Muscle layer of duodenum (tissue), 2 donors: ENCODE results near the gene SPINT1.
A peak's percentile ranks its signal among the peaks of the same experiment; 100 is the strongest.

Experiments used
- H3K27ac ChIP-seq: one replicate; pipeline ENCODE4 v1.7.0; 2013; ENCODE audit warnings: mild to moderate bottlenecking, low read length
- H3K27me3 ChIP-seq: one replicate; pipeline ENCODE4 v1.7.0; 2013; ENCODE audit warnings: low read depth, mild to moderate bottlenecking, control low read depth, low read length
- H3K36me3 ChIP-seq, 2 donors: one replicate each; pipeline ENCODE4 v1.7.0; 2013; ENCODE audit warnings: low read length in 2 of 2, control low read depth in 1 of 2, mild to moderate bottlenecking in 1 of 2; ENCODE audit not compliant: insufficient read depth in 2 of 2, control insufficient read depth in 1 of 2
- H3K4me1 ChIP-seq, 2 donors: one replicate each; pipeline ENCODE4 v1.7.0; 2013; ENCODE audit warnings: low read length in 2 of 2, mild to moderate bottlenecking in 2 of 2, control low read depth in 1 of 2, moderate library complexity in 1 of 2; ENCODE audit not compliant: insufficient read depth in 2 of 2, control insufficient read depth in 1 of 2
- H3K4me3 ChIP-seq, 2 donors: one replicate each; pipeline ENCODE4 v1.7.0; 2013; ENCODE audit warnings: low read length in 2 of 2, low read depth in 1 of 2, mild to moderate bottlenecking in 1 of 2
- H3K9me3 ChIP-seq, 2 donors: one replicate each; pipeline ENCODE4 v1.7.0; 2013; ENCODE audit warnings: low read length in 2 of 2, control low read depth in 1 of 2, mild to moderate bottlenecking in 1 of 2; ENCODE audit not compliant: control insufficient read depth in 1 of 2
- donor health status: healthy.

The SPINT1 gene

GRCh38 chr15:40812721-40813425 lies 31.0 kb upstream of the SPINT1 start:
- no peak overlapping the region for H3K4me3 ChIP-seq
- H3K4me1 ChIP-seq, result peaks cover 0 to 12% of the 10 kb centered on the region in 2 donors
- H3K27me3 ChIP-seq, result no peaks in the 10 kb centered on the region
- peaks cover 25 to 29% of the 10 kb centered on the region in 2 donors for H3K36me3 ChIP-seq
- H3K27ac ChIP-seq, result no peak overlapping the region
- no peaks in the 10 kb centered on the region for H3K9me3 ChIP-seq

- Histone ChIP-seq H3K4me1 (no peaks in the 10 kb centered on the region), H3K27ac (no peak overlapping the region)
Measured at GRCh38 chr15:40815042-40815698, 28.7 kb upstream of the SPINT1 start.

DNA sequence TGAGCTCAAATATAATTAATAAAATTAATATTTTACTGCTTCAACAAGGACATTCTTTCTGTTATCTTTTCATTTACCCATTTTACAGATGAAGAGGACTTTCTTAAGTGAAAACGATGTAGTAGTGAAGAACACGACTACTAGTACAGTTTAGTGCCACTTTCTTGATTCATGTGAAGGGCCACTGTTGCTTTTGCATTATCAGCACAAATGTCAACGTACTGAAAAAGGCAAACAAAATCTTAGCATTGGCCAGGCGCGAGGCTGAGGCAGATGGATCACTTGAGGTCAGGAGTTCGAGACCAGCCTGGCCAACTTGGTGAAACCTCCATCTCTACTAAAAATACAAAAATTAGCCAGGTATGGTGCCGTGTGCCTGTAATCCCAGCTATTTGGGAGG lies 24.8 kb upstream of the SPINT1 start:
- no peaks in the 10 kb centered on the region for H3K9me3 ChIP-seq
- no peak overlapping the region for H3K27ac ChIP-seq
- no peaks in the 10 kb centered on the region for H3K27me3 ChIP-seq
- H3K4me3 ChIP-seq, result no peak overlapping the region
- no peaks in the 10 kb centered on the region for H3K4me1 ChIP-seq
- peaks cover 0 to 6% of the 10 kb centered on the region in 2 donors for H3K36me3 ChIP-seq

More at GRCh38 chr15:40815042-40815698, 28.7 kb upstream of the SPINT1 start:
- no peaks in the 10 kb centered on the region for H3K27me3 ChIP-seq
- no peak overlapping the region for H3K4me3 ChIP-seq
- no peaks in the 10 kb centered on the region for H3K9me3 ChIP-seq
- peaks cover 23 to 29% of the 10 kb centered on the region in 2 donors for H3K36me3 ChIP-seq

DNA sequence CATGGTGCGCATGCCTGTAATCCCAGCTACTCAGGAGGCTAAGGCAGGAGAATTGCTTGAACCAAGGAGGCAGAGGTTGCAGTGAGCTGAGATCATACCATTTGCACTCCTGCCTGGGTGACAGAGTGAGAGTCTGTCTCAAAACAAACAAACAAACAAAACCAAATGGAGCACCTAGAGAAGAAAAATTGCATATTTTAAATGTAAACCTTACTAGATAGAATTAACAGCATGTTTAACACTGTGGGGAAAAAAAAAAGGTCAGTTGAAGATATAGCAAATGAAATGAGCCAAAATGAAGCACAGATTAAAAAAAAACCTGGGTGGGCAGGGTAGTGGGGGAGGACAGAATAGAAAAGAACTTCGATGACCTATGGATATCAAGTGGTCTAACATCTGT lies 22.7 kb upstream of the SPINT1 start:
- Histone ChIP-seq H3K27me3 (no peaks in the 10 kb centered on the region), H3K9me3 (no peaks in the 10 kb centered on the region), H3K36me3 (no peaks in the 10 kb centered on the region), H3K4me3 (no peak overlapping the region), H3K27ac (no peak overlapping the region), H3K4me1 (no peaks in the 10 kb centered on the region)

DNA sequence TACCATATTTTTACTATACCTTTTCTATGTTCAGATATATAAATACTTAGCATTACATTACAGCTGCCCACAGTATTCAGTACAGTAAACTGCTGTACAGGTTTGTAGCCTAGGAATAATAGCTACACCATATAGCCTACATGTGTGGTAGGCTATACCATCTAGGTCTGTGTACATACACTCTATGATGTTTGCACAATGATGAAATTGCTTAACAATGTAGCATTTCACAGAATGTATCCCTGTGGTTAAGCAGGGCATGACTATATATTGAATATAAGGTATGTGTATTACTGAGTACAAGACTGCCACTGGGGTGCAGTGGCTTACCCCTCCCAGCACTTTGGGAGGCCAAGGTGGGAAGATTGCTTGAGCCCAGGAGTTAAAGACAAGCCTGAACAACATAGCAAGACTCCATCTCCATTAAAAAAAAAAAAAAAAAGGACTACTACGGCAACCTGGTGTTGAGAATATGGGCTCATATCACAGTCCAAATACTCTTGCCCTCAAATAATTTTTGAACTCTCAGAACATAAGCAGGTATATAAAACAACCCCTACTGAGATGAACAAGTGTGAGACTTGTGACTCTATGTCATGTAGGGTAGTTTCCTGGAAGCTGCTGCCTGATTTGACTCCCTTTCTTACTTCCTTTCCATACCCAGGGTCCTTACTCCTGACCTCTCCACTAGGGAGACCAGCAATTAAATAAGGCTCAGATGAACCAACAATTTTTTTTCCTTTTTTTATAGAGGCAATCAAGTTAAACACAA lies 20.1 kb upstream of the SPINT1 start:
- Histone ChIP-seq H3K27ac (no peak overlapping the region), H3K27me3 (no peaks in the 10 kb centered on the region), H3K9me3 (no peaks in the 10 kb centered on the region)

DNA sequence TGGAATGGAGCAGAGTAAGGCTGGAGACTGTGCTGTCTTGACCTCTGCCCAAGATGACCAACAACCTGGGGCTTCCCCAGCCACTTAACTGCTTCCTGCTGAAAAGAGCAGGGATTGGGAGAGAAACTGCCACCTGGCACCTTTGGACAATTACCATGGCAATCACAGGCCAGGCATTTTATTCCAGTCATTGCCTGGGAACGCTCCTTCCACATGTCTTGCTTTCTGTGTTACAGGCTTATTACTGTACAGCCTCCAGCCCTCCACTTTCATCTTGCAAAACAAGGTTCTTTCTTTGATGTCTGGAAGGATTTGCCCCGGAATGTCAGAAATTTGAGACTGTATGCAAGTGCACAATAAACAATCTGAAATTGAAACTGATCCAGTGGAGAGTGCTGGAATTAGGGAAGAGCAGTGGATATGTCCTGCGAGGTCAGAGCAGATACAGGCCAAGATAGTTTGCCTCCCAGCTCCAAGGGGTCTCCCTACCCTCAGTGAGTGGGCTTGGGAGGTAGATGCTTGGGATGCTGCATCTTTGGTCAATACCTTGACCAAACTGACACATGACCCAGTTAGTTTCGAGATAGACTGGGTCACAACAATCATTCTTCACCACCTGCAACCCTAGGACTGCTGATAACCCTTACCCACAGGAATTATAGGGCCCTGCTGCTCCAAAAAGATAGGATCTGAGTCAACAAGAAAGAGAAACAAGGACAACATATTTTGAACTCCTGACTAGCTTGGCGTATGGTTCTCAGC lies 18.0 kb upstream of the SPINT1 start:
- no peaks in the 10 kb centered on the region for H3K27me3 ChIP-seq
- H3K4me1 ChIP-seq, result no peaks in the 10 kb centered on the region
- H3K36me3 ChIP-seq, result no peaks in the 10 kb centered on the region
- no peak overlapping the region for H3K27ac ChIP-seq
- H3K4me3 ChIP-seq, result no peak overlapping the region
- H3K9me3 ChIP-seq, result no peaks in the 10 kb centered on the region

More for the DNA sequence above, 20.1 kb upstream of the SPINT1 start:
- H3K36me3 ChIP-seq, result no peaks in the 10 kb centered on the region
- no peak overlapping the region for H3K4me3 ChIP-seq
- no peaks in the 10 kb centered on the region for H3K4me1 ChIP-seq

GRCh38 chr15:40826423-40827075 lies 17.3 kb upstream of the SPINT1 start:
- no peak overlapping the region for H3K4me3 ChIP-seq
- H3K27me3 ChIP-seq, result no peaks in the 10 kb centered on the region
- no peak overlapping the region for H3K27ac ChIP-seq

GRCh38 chr15:40828447-40829036 lies 15.3 kb upstream of the SPINT1 start, which contains the start of gene PPP1R14D:
PPP1R14D (minus strand) TSS chr15:40828708; CDS start chr15:40828641, 67 bp downstream.
- Histone ChIP-seq H3K9me3 (no peaks in the 10 kb centered on the region), H3K36me3 (no peaks in the 10 kb centered on the region), H3K4me1 (no peaks in the 10 kb centered on the region), H3K4me3 (peak within 1 kb of the TSS in 1 of 2 donors; percentile 58), H3K27me3 (no peaks in the 10 kb centered on the region), H3K27ac (peak within 1 kb of the TSS; percentile 57)

More at GRCh38 chr15:40826423-40827075, 17.3 kb upstream of the SPINT1 start:
- Histone ChIP-seq H3K4me1 (no peaks in the 10 kb centered on the region), H3K9me3 (no peaks in the 10 kb centered on the region), H3K36me3 (no peaks in the 10 kb centered on the region)

DNA sequence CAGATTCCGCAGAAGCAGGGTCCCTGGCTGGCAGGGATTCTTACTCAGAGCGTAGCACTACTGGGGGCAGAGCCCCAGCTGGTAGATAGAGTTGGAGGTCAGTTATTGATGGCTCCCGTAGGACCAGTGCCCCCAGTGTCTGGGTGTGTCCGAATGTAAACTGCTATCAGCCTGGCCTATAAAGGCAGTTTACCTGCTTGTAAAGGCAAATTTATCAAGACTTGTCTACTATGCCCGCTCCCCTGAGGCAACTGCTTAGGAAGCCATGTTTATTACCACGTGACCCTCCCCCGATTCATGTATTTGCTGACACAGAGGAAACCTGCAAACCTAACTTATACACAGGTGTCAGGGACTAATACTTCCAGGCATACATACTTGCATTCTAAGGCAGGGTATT lies 14.7 kb upstream of the SPINT1 start:
- peak overlapping the region; percentile 57 for H3K27ac ChIP-seq
- H3K27me3 ChIP-seq, result no peaks in the 10 kb centered on the region
- no peaks in the 10 kb centered on the region for H3K9me3 ChIP-seq

DNA sequence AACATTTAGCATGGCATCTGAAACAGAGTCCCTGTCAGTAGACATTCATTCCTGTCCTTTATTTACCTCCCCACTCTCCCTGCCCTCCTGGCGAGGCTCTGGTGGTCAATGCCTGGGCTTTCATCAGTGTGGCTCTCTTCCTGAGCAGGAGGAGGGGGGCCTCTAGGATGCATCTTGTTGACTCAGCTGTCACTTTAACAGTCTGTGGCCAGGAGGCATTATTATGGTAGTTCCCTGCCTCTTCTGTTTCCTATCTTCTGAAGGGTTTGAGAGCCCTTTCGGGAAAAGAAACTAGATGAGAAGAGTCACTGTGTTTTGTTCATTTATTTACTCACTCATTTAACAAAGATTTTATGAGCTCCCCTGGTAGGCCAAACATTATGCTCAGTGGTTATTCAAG lies 13.0 kb upstream of the SPINT1 start:
- Histone ChIP-seq H3K4me1 (no peaks in the 10 kb centered on the region), H3K27me3 (no peaks in the 10 kb centered on the region), H3K9me3 (no peaks in the 10 kb centered on the region), H3K4me3 (no peak overlapping the region), H3K36me3 (no peaks in the 10 kb centered on the region), H3K27ac (no peak overlapping the region)

More for the DNA sequence above, 14.7 kb upstream of the SPINT1 start:
- Histone ChIP-seq H3K36me3 (no peaks in the 10 kb centered on the region), H3K4me1 (no peaks in the 10 kb centered on the region), H3K4me3 (no peak overlapping the region)
